Measurements from ENCODE around the gene PTPN14.

PTPN14 gene

DNA sequence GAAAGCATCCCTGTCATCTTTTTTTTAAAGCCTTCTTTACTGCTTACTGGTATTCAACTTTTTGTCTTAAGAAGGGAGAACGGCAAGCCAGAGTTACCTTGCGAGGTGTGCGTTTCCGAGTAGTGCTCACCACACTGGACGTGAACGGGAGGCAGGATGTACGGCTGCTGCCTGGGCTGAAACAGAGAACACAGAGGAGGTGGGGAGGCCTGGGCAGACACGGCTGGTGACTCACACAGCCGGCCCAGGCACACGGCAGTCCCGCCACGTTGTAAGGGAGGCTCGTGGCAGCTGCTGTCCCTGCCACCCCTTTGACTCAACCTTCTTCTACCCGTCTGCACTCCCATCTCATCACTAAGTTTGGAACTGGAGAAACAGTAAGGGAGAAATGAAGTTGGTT, 164.7 kb downstream of the PTPN14 start:
- no peak for DNase-seq

- DNase-seq: no peak
Observed at GRCh38 chr1:214386333-214386732, 165.1 kb downstream of the PTPN14 start.

DNA sequence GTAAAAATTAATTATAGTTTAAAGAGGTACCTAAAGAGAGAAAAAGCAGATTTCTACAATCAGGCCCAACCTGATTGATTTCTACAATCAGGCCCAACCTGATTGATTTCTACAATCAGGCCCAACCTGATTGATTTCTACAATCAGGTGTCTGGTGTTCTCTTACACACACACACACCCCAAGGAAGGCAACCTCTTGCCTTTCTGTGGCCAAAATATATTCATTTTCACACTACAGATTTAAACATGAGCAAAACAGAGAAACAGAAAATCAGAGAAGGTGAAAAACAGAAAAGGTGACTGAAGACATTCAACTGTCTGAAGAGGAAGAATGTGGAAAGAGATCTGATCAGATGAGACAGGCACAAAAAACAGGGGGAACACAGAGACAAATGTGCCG, 166.0 kb downstream of the PTPN14 start:
- no peak for DNase-seq

DNA sequence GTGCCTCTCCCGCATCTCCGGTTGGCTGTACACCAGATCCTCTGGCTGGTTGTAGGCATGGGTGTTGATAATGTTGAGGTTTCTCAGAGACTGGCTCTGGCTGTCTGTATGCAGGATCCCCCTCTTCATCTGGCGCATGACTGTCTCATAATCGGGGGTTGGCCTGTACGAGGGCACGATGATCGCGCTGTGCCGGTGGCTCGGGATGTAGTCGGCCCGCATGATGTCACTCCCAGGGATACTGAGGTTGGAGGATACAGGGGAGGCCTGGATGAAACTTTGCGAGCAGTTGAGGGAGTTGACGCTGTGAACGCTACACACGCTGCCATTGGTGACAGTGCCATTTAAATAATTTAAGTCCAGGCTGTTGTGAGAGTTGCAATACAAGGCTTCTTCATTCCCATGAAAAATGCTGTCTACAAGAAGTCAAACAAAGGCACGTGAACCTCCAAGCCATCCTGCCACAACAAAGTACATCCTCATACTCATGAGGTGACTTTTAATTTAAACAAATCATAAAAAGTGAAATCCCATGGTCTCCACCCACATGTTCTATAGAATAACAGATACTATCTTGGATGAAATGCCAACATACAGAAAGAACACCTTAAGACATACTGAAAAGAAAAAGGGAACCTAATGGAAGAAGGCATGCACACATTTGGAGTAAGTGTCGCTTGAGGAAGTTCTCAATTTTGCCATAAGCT, 166.9 kb downstream of the PTPN14 start:
- no peak for DNase-seq

- no peak for DNase-seq
Observed at GRCh38 chr1:214383381-214384372, 167.7 kb downstream of the PTPN14 start.

DNA sequence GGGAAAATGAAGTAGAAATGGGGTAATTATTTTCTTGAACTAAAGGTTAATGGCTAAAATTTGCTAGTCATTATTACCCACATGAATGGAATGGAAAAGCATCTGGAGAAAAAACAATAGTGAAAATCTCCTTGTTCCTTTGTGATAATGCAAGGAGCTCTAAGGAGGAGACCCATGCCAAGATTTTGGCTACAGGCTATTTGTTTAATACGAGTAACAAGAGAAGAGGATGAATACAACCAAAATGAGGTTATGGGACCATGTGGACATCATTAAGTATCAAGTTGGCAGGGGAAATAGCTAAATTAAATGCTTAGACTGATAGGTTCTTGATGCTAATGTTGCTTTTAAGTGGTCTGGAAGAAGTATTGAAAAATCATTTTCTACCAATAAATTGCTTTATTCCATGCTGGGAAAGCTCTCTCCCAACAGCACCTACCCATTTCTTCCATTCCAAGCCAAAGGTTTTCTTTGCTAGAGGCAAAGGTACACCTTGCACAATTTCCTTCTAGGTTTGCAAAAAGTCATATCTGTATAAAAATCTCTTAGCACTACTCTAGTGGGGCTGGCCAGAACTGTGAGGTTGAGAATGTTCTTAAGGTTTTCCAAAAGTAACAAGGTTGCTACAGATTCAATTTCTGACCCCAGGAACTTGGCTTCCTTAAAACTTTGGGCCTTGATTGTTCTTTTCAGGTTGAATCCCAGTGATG, 170.3 kb downstream of the PTPN14 start:
- DNase-seq: no peak

- no peak for DNase-seq
Observed at GRCh38 chr1:214380396-214380795, 171.0 kb downstream of the PTPN14 start.

DNA sequence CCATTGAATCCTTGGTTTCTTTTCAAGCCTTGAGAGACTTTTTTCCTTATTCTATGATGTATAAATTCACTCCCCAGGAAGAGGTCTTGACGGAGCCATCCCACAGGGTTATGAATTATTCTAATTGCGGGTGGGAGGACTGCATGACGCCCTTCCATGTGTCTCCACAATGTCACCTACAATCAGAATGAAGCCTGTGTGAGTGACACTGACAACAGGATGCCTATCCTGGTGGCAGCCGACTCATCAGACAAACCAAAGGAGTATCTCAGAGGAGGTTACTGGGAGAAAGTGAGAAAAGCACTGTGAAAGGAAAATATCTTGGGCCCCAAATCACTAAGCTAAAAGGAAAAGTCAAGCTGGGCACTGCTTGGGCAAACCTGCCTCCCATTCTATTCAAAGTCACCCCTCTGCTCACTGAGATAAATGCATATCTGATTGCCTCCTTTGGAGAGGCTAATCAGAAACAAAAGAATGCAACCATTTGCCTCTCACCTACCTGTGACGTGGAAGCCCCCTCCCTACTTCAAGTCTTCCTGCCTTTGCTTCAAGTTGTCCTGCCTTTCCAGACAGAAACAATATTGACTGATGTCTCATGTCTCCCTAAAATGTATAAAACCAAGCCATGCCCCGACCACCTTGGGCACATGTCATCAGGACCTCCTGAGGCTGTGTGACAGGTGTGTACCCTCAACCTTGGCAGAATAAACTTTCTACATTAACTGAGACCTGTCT, 172.0 kb downstream of the PTPN14 start:
- no peak for DNase-seq

GRCh38 chr1:214378492-214378891, 172.9 kb downstream of the PTPN14 start:
- DNase-seq: no peak

DNA sequence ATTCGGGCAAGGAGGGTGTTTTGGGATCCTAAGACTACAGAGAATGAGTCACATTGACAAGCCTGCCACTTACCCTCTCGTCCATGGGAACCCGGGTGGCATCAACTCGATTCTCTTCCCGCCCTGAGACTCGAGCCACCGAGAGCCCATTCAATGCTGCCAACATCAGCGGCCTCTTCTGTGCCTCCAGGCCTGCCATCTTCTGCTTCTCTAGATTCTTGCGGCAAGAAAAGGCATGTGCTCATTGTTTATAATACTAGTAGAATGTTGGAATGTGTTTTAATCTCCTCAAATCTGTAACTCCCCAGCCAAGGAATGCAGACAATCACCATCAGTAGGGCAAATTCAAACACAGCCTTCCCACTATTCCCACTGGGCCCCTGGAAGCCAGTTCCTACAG, 173.5 kb downstream of the PTPN14 start:
- DNase-seq: no peak

GRCh38 chr1:214377485-214377884, 173.9 kb downstream of the PTPN14 start:
- no peak for DNase-seq

- DNase-seq: no peak
Observed at GRCh38 chr1:214372092-214372491, 179.3 kb downstream of the PTPN14 start.

DNA sequence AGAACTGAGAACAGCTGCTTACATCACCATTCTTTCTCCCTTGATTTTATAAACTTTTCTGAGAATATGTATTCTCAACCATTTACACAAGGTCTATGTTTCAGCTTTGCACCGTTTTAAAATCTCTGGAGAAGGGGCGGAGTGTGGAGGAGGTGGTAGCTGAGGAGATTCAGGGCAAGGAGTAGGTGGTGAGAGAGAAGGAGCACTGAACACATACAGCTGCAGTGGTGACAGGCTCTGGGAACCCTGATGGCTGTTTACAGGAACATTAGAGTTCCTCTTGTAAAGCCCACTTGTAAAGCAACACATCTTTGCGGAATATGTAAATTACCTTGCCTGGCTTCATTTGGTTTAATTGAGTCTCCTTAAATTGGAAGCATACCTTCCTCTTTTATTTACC, 180.8 kb downstream of the PTPN14 start:
- no peak for DNase-seq

- no peak for DNase-seq
Observed at GRCh38 chr1:214369364-214369763, 182.0 kb downstream of the PTPN14 start.

GRCh38 chr1:214367841-214368240, 183.6 kb downstream of the PTPN14 start:
- DNase-seq: no peak

GRCh38 chr1:214364786-214365295, 186.6 kb downstream of the PTPN14 start:
- DNase-seq: no peak

- DNase-seq: no peak
Observed at GRCh38 chr1:214364386-214364785, 187.0 kb downstream of the PTPN14 start.

GRCh38 chr1:214363386-214363785, 188.0 kb downstream of the PTPN14 start:
- no peak for DNase-seq

GRCh38 chr1:214362188-214362882, 189.1 kb downstream of the PTPN14 start:
- DNase-seq: peak; percentile 48 to 53

GRCh38 chr1:214361636-214362035, 189.8 kb downstream of the PTPN14 start:
- DNase-seq: no peak

GRCh38 chr1:214360525-214361164, 190.8 kb downstream of the PTPN14 start:
- DNase-seq: peak; percentile 4 to 6

All from inflammatory macrophage treated with lipopolysaccharide for 1 hour (primary cell).